ENCODE results near the gene TMEM43. TPM values are rescaled to one million over a fixed set of nuclear protein-coding genes. Genes with fewer than 3 reads are reported as not detected.

The TMEM43 gene
- total RNA-seq, 2 donors from 2014 or later, result 107 to 115 TPM

GRCh38 chr3:14188041-14188754 is 63.3 kb downstream of the TMEM43 start:
- intact Hi-C loops (cut with DNase I), result no loop called here
- DNase-seq (ENCODE audit: low spot score), result no peak

Other genes starting within 250 kb of the TMEM43 start
- gene WNT7A, start 245.0 kb upstream of the TMEM43 start, total RNA-seq, result not detected
- gene CHCHD4, start 182 bp upstream of the TMEM43 start, total RNA-seq, result 1 to 10 TPM; 7.9 TPM
- gene XPC, start 53.5 kb downstream of the TMEM43 start, total RNA-seq, result 10 to 100 TPM; 19.8 to 24.0 TPM
- gene LSM3, start 53.8 kb downstream of the TMEM43 start, total RNA-seq, result 10 to 100 TPM in 1 of 2 donors, 1 to 10 TPM in 1; 9.3 to 10.2 TPM

Measured in posterior vena cava (tissue), 2 donors.